Hepatocyte (in vitro differentiated cells): ENCODE measurements around the gene MAPK11. TPM values are rescaled to one million over a fixed set of nuclear protein-coding genes. Genes with fewer than 3 reads are reported as not detected.
A peak's percentile ranks its signal among the peaks of the same experiment; 100 is the strongest.

ENCODE experiments used
- DNase-seq: peaks from one replicate; pipeline ENCODE4 v3.0.0-alpha.2; 2016; ENCODE audit warnings: low spot score
- H2AFZ ChIP-seq: fragments of 200-600 bp; sonication (generic); 2 replicates; pipeline ENCODE4 v1.6.0; 2016; ENCODE audit warnings: antibody characterized with exemption, mild to moderate bottlenecking
- H3K27ac ChIP-seq: fragments of 200-600 bp; sonication (generic); 2 replicates; pipeline ENCODE4 v1.5.1; 2016; ENCODE audit warnings: mild to moderate bottlenecking
- H3K27me3 ChIP-seq: fragments of 200-600 bp; sonication (generic); 2 replicates; pipeline ENCODE4 v1.6.1; 2016
- H3K36me3 ChIP-seq: fragments of 200-600 bp; sonication (generic); replicated peaks from 2 replicates; pipeline ENCODE4 v1.5.1; 2016; ENCODE audit warnings: low read depth; ENCODE audit not compliant: insufficient read depth
- H3K4me1 ChIP-seq: fragments of 200-600 bp; sonication (generic); 2 replicates; pipeline ENCODE4 v1.5.1; 2016; ENCODE audit warnings: mild to moderate bottlenecking, moderate library complexity; ENCODE audit not compliant: insufficient read depth
- H3K4me2 ChIP-seq: fragments of 200-600 bp; sonication (generic); 2 replicates; pipeline ENCODE4 v1.6.0; 2016
- H3K4me3 ChIP-seq: fragments of 200-600 bp; sonication (generic); 2 replicates; pipeline ENCODE4 v1.5.1; 2016; ENCODE audit warnings: mild to moderate bottlenecking
- H3K79me2 ChIP-seq: fragments of 200-600 bp; sonication (generic); 2 replicates; pipeline ENCODE4 v1.6.0; 2017; ENCODE audit warnings: mild to moderate bottlenecking
- H3K9me2 ChIP-seq: fragments of 200-600 bp; sonication (generic); replicated peaks from 2 replicates; pipeline ENCODE4 v1.6.0; 2017; ENCODE audit warnings: mild to moderate bottlenecking; ENCODE audit not compliant: insufficient read depth
- H3K9me3 ChIP-seq: fragments of 200-600 bp; sonication (generic); 2 replicates; pipeline ENCODE4 v1.5.1; 2016; ENCODE audit warnings: low read depth, mild to moderate bottlenecking
- H4K20me1 ChIP-seq: fragments of 200-600 bp; sonication (generic); 2 replicates; pipeline ENCODE4 v1.6.0; 2016; ENCODE audit warnings: mild to moderate bottlenecking; ENCODE audit not compliant: insufficient read depth, poor library complexity, severe bottlenecking
- EZH2 ChIP-seq: fragments of 200-600 bp; sonication (generic); IDR thresholded peaks from 2 replicates; pipeline ENCODE4 v1.6.1; 2016; ENCODE audit warnings: antibody characterized with exemption, mild to moderate bottlenecking, borderline replicate concordance
- EZH2phosphoT487 ChIP-seq: fragments of 200-600 bp; sonication (generic); IDR thresholded peaks from one replicate; pipeline ENCODE4 v1.6.1; 2018; ENCODE audit warnings: antibody characterized with exemption, mild to moderate bottlenecking, low read depth, moderate library complexity; ENCODE audit not compliant: unreplicated experiment, severe bottlenecking
- WGBS: methylation state at CpG from one replicate; pipeline ENCODE4 v1.1.6; 2016; ENCODE audit warnings: low lambda C conversion rate; ENCODE audit errors: missing lambda C conversion rate; 5-methylcytosine and 5-hydroxymethylcytosine counted together
- polyA plus RNA-seq: library from polyadenylated mRNA; unstranded; fragments of >200 nt; fragmentation: Nextera tagmentation; extraction: Ambion mirVana; gene quantifications from 2 replicates; pipeline ENCODE4 v1.2.1, GENCODE V29; 2016
- total RNA-seq: library from RNA; depleted of rRNA; stranded (reverse); fragments of >200 nt; gene quantifications from 2 replicates; pipeline ENCODE4 v1.2.3, GENCODE V29; 2014
- TF ChIP-seq, protein P1 (sequence below): fragments of 200-600 bp; sonication (generic); IDR thresholded peaks from 2 replicates; pipeline ENCODE4 v1.5.1; 2016; ENCODE audit warnings: antibody characterized with exemption, mild to moderate bottlenecking; ENCODE audit not compliant: poor library complexity

MAPK11 gene
- total and polyA plus RNA-seq, 2 experiments from 2014 or later = 1.1 to 2.3 TPM

DNA sequence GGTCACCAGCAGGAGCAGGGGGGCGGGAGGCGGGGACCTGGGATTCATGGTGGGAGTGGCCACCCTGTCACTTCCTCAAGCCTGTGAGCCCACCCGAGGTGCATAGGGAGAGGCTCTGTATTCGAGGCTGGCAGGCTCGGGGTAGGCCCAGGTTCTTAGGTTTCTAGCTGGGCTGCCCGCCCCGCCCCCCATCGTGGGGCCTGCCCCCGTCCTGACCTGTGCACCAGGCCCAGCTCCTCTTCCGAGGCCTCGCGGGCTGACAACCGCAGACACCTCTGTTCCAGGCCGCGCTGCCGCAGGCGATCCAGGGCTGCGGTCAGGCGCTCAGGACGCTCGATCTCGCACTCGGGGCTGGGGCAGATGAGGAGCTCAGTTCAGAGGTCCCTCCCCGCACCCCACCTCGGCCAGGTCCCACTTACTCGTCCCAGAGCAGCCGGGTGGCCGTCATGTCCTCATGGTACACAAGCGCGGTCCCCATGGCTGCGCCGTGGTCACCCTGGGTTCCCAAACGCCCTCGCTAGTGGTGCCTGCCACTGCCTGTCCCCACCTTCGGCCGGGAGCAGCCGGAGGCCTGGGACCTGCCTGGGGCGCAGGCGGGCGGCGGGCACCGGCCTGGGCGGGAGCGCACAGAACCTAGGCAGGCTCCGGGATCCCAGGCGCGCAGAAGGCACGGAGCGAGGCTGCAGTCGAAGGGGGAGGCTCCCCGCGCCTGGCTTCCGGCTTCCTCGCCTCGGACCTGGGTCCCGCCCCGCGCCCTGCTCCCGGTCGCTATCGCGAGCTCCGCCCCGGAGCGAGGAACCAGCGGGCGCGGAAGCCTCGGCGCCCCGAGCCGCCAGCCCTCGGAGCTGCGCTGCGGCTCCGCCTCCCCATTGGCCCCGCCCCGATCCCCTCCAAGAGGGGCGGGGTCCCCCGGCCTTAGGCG, 19.4 kb downstream of the MAPK11 start, which contains the start of gene HDAC10:
Gene HDAC10, minus strand, starts transcription at position 711 of the 922 bp plus-strand sequence. Its CDS starts 233 bp downstream, at position 478.
- Histone ChIP-seq H3K4me1 (peaks cover 16% of the 10 kb centered on the region), H3K27ac (peak within 1 kb of the TSS; percentile 80), H3K79me2 (peaks cover 29% of the 10 kb centered on the region), H4K20me1 (no peaks in the 10 kb centered on the region), H3K9me2 (no peaks in the 10 kb centered on the region), H2AFZ (peak within 1 kb of the TSS; percentile 53), H3K36me3 (no peaks in the 10 kb centered on the region), H3K4me2 (peak within 1 kb of the TSS; percentile 99), H3K4me3 (peak within 1 kb of the TSS; percentile 70), H3K27me3 (no peaks in the 10 kb centered on the region), H3K9me3 (no peaks in the 10 kb centered on the region)
- TF ChIP-seq, protein P1, sequence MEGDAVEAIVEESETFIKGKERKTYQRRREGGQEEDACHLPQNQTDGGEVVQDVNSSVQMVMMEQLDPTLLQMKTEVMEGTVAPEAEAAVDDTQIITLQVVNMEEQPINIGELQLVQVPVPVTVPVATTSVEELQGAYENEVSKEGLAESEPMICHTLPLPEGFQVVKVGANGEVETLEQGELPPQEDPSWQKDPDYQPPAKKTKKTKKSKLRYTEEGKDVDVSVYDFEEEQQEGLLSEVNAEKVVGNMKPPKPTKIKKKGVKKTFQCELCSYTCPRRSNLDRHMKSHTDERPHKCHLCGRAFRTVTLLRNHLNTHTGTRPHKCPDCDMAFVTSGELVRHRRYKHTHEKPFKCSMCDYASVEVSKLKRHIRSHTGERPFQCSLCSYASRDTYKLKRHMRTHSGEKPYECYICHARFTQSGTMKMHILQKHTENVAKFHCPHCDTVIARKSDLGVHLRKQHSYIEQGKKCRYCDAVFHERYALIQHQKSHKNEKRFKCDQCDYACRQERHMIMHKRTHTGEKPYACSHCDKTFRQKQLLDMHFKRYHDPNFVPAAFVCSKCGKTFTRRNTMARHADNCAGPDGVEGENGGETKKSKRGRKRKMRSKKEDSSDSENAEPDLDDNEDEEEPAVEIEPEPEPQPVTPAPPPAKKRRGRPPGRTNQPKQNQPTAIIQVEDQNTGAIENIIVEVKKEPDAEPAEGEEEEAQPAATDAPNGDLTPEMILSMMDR = no peak
- no peak for TF ChIP-seq EZH2
- TF ChIP-seq EZH2phosphoT487 = no peak
- 1% methylated on average over 53 of the region's 81 CpGs for WGBS
- peak; percentile 93 for DNase-seq

DNA sequence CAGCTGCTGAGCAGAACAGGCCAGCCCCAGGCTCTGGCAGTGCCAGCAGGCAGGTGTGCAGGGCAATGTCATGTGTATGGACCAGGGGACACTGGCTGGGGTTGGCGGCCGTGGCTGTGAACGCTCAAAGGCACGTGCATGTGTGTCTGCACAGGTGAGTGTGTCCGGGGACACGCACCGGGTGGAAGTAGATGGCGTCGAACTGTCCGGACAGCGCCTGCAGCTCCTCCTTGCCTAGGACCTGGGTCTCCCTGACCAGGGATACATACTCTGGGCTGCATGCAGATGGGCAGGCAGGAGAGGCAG, 20.0 kb downstream of the MAPK11 start:
- Histone ChIP-seq H3K4me1 (peaks cover 20% of the 10 kb centered on the region), H2AFZ (no peak overlapping the region), H3K9me3 (no peaks in the 10 kb centered on the region), H3K4me2 (peak overlapping the region; percentile 99), H3K79me2 (peaks cover 33% of the 10 kb centered on the region), H4K20me1 (no peaks in the 10 kb centered on the region), H3K4me3 (peak overlapping the region; percentile 70), H3K9me2 (no peaks in the 10 kb centered on the region), H3K27me3 (no peaks in the 10 kb centered on the region), H3K36me3 (no peaks in the 10 kb centered on the region), H3K27ac (no peak overlapping the region)
- 84% methylated on average over 11 of the region's 11 CpGs for WGBS
- no peak for DNase-seq
- TF ChIP-seq, protein P1 = no peak
- TF ChIP-seq EZH2phosphoT487 (no peak), EZH2 (no peak)

DNA sequence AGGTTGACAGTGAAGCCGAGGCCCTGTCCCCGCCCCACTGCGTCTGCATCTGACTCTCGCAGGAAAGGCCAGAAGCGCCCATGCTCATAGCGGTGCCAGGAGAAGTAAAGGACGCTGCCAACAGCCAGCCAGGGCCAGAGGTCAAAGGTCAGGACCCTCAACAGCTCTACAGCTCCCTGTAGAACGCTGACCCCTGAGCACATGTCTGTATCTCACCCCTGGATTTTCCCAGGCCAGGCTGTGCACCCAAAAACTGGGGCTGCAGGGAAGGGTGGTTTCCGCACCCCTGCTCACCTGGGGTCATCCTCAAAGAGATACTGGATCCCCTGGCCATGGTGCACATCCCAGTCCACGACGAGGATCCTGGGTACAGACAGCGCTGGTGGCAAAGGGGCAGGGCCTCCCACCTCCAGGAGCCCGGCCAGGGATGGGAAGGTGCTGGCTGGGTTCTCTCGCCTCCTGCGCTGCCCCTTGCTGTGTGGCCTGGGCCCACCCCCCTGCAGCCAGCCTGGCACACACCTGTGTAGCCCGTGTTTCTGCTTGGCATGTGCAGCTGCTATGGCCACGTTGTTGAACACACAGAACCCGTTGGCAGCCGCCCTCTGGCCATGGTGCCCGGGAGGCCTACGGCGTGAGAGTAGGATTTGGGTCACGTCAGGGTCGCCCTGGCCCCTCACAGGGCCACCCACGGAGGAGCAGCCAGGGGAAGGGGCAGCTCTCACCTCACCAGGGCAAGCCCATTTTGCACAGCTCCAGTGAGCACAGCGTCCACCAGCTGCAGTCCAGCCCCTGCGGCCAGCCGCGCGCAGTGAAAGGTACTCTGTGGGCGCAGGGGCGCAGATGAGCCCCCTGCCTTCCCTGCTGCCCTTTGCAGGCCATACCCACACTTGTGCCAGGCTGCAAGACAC, 20.6 kb downstream of the MAPK11 start:
- H3K4me1 ChIP-seq = peaks cover 20% of the 10 kb centered on the region
- no peak overlapping the region for H2AFZ ChIP-seq
- 93% methylated on average over 30 of the region's 32 CpGs for WGBS

More for the DNA sequence above, 20.6 kb downstream of the MAPK11 start:
- Histone ChIP-seq H3K27me3 (no peaks in the 10 kb centered on the region), H4K20me1 (no peaks in the 10 kb centered on the region), H3K9me3 (no peaks in the 10 kb centered on the region), H3K36me3 (no peaks in the 10 kb centered on the region), H3K27ac (no peak overlapping the region), H3K4me3 (no peak overlapping the region), H3K79me2 (peaks cover 34% of the 10 kb centered on the region), H3K4me2 (peak overlapping the region; percentile 99), H3K9me2 (no peaks in the 10 kb centered on the region)
- TF ChIP-seq EZH2phosphoT487 (no peak), EZH2 (no peak)
- TF ChIP-seq, protein P1 = no peak
- DNase-seq = no peak
